NCI-H1694 (cell line): ENCODE measurements around the gene RGS10.
"Not testable (repeated sequence)": the region's sequence is repeated elsewhere in the genome, so short reads cannot be mapped to it uniquely, and the experiment has no call there.

Experiments used
- DNase-seq: peaks from one replicate; lab custom pipeline; 2025; lab: John Stamatoyannopoulos, UW

The RGS10 gene

GRCh38 chr10:119542357-119542987 is at the start of gene RGS10:
RGS10 (minus strand) TSS chr10:119542719; CDS start chr10:119542638, 81 bp downstream.
- no peak for DNase-seq

- no peak for DNase-seq
Measured at GRCh38 chr10:119588071-119588470, 45.6 kb upstream of the RGS10 start.

GRCh38 chr10:119578355-119578754 is 35.8 kb upstream of the RGS10 start:
- no peak for DNase-seq

GRCh38 chr10:119575991-119576390 is 33.5 kb upstream of the RGS10 start:
- DNase-seq = no peak

GRCh38 chr10:119575506-119575905 is 33.0 kb upstream of the RGS10 start:
- DNase-seq = no peak

GRCh38 chr10:119567978-119568377 is 25.5 kb upstream of the RGS10 start:
- DNase-seq = no peak

- DNase-seq = no peak
Measured at GRCh38 chr10:119562097-119562496, 19.6 kb upstream of the RGS10 start.

- DNase-seq = not testable (repeated sequence)
Measured at GRCh38 chr10:119559511-119559910, 17.0 kb upstream of the RGS10 start.

GRCh38 chr10:119556081-119556480 is 13.6 kb upstream of the RGS10 start:
- DNase-seq = not testable (repeated sequence)

GRCh38 chr10:119555178-119555784 is 12.8 kb upstream of the RGS10 start:
- no peak for DNase-seq

- DNase-seq = no peak
Measured at GRCh38 chr10:119550827-119551226, 8.3 kb upstream of the RGS10 start.

- DNase-seq = no peak
Measured at GRCh38 chr10:119549247-119549999, 6.9 kb upstream of the RGS10 start.

GRCh38 chr10:119546009-119546408 is 3.5 kb upstream of the RGS10 start:
- no peak for DNase-seq

GRCh38 chr10:119545310-119545709 is 2.8 kb upstream of the RGS10 start:
- no peak for DNase-seq

- no peak for DNase-seq
Measured at GRCh38 chr10:119543814-119544642, 1.5 kb upstream of the RGS10 start.

- peak; percentile 32 for DNase-seq
Measured at GRCh38 chr10:119542988-119543813, 682 bp upstream of the RGS10 start.

GRCh38 chr10:119541459-119542356 is 811 bp downstream of the RGS10 start:
- DNase-seq = no peak

- no peak for DNase-seq
Measured at GRCh38 chr10:119541046-119541445, 1.5 kb downstream of the RGS10 start.

GRCh38 chr10:119540038-119540437 is 2.5 kb downstream of the RGS10 start:
- DNase-seq = no peak

GRCh38 chr10:119539359-119539825 is 3.1 kb downstream of the RGS10 start:
- DNase-seq = no peak
